IMR-90 (cell line): Measurements from ENCODE around the gene SIGLEC11. TPM values are rescaled to one million over a fixed set of nuclear protein-coding genes. Genes with fewer than 3 reads are reported as not detected.

Experiments used
- ATAC-seq: fragments of 200-7000 bp; cut with Tn5 transposase; 2 replicates; pipeline ENCODE4 v1.9.1; 2020; ENCODE audit warnings: low read depth, mild to moderate bottlenecking, moderate library complexity
- BruUV-seq: library from RNA; stranded (reverse); fragments of 400-500 nt; replicated peaks from 2 replicates; lab custom pipeline; 2021; lab: Mats Ljungman, UMichigan
- CTCF ChIA-PET: fragments of 300-600 bp; formaldehyde crosslinking; extraction: SDS; loops from one replicate; lab custom pipeline; 2021; ENCODE audit warnings: antibody characterized with exemption; lab: Yijun Ruan, JAX
- POLR2A ChIA-PET: fragments of 300-600 bp; sonication (Branson Sonifier 250); formaldehyde crosslinking; loops from one replicate; lab custom pipeline; 2022; ENCODE audit warnings: antibody characterized with exemption; ENCODE audit not compliant: unreplicated experiment; lab: Charles Lee
- DNase-seq: peaks from one replicate; pipeline ENCODE4 v3.0.0; 2013
- H2AFZ ChIP-seq: replicated peaks from 2 replicates; pipeline ENCODE3; 2013; ENCODE audit warnings: low read length, mild to moderate bottlenecking; ENCODE audit not compliant: poor library complexity
- H2AK5ac ChIP-seq: 2 replicates; pipeline ENCODE4 v1.6.1; 2013; ENCODE audit warnings: low read depth, low read length, inconsistent platforms
- H2AK9ac ChIP-seq: replicated peaks from 2 replicates; pipeline ENCODE3; 2013; ENCODE audit warnings: mild to moderate bottlenecking, low read depth, low read length, moderate library complexity; ENCODE audit not compliant: poor library complexity
- H2BK120ac ChIP-seq: 2 replicates; pipeline ENCODE4 v1.6.1; 2013; ENCODE audit warnings: low read depth, low read length, inconsistent platforms
- H2BK15ac ChIP-seq: 3 replicates; pipeline ENCODE4 v1.6.1; 2013; ENCODE audit warnings: low read depth, low read length, inconsistent platforms
- H2BK20ac ChIP-seq: 2 replicates; pipeline ENCODE4 v1.6.1; 2013; ENCODE audit warnings: low read depth, mild to moderate bottlenecking, inconsistent platforms, low read length, moderate library complexity
- H2BK5ac ChIP-seq: 2 replicates; pipeline ENCODE4 v1.6.1; 2013; ENCODE audit warnings: mild to moderate bottlenecking, low read depth, low read length, inconsistent platforms; ENCODE audit not compliant: poor library complexity, severe bottlenecking
- H3K14ac ChIP-seq: replicated peaks from 2 replicates; pipeline ENCODE4 v1.6.1; 2013; ENCODE audit warnings: low read depth, low read length, inconsistent platforms
- H3K18ac ChIP-seq: 2 replicates; pipeline ENCODE4 v1.6.1; 2013; ENCODE audit warnings: low read depth, low read length, control low read depth
- H3K23ac ChIP-seq: 2 replicates; pipeline ENCODE4 v1.6.1; 2013; ENCODE audit warnings: low read depth, low read length, inconsistent platforms
- H3K27ac ChIP-seq: 2 replicates; pipeline ENCODE4 v1.5.1; 2013; ENCODE audit warnings: mild to moderate bottlenecking, control low read depth, low read length; ENCODE audit not compliant: insufficient read depth
- H3K27me3 ChIP-seq: 2 replicates; pipeline ENCODE4 v1.6.1; 2013; ENCODE audit warnings: low read length; ENCODE audit not compliant: control insufficient read depth, insufficient read depth
- H3K36me3 ChIP-seq: 2 replicates; pipeline ENCODE4 v1.6.1; 2013; ENCODE audit warnings: low read length, mixed read lengths; ENCODE audit not compliant: control insufficient read depth, insufficient read depth
- H3K4ac ChIP-seq: 2 replicates; pipeline ENCODE4 v1.6.1; 2013; ENCODE audit warnings: low read depth, low read length, inconsistent platforms
- H3K4me1 ChIP-seq: 2 replicates; pipeline ENCODE4 v1.6.1; 2013; ENCODE audit warnings: low read length, mixed read lengths; ENCODE audit not compliant: control insufficient read depth, insufficient read depth
- H3K4me2 ChIP-seq: 2 replicates; pipeline ENCODE4 v1.6.1; 2013; ENCODE audit warnings: low read depth, mild to moderate bottlenecking, control low read depth, low read length, moderate library complexity
- H3K4me3 ChIP-seq: 2 replicates; pipeline ENCODE4 v1.5.1; 2013; ENCODE audit warnings: low read depth, mild to moderate bottlenecking, control low read depth, low read length, moderate library complexity; ENCODE audit not compliant: insufficient read depth
- H3K56ac ChIP-seq: 2 replicates; pipeline ENCODE4 v1.6.1; 2013; ENCODE audit warnings: low read length, inconsistent platforms; ENCODE audit not compliant: insufficient read depth; ENCODE audit errors: extremely low read depth
- H3K79me1 ChIP-seq, 2 experiments: 2 replicates each; pipeline ENCODE4 v1.6.1; 2013; ENCODE audit warnings: low read length in 2 of 2, inconsistent platforms in 1 of 2, low read depth in 1 of 2
- H3K9ac ChIP-seq: 2 replicates; pipeline ENCODE4 v1.6.1; 2013; ENCODE audit warnings: low read depth, low read length, control low read depth
- H3K9me1 ChIP-seq: 2 replicates; pipeline ENCODE4 v1.6.1; 2013; ENCODE audit warnings: low read length, inconsistent platforms; ENCODE audit not compliant: insufficient read depth
- H3K9me3 ChIP-seq: 2 replicates; pipeline ENCODE4 v1.6.1; 2013; ENCODE audit warnings: low read length; ENCODE audit not compliant: control insufficient read depth, insufficient read depth
- H4K20me1 ChIP-seq: 2 replicates; pipeline ENCODE4 v1.6.1; 2013; ENCODE audit warnings: low read length, inconsistent platforms; ENCODE audit not compliant: insufficient read depth
- H4K5ac ChIP-seq: 2 replicates; pipeline ENCODE4 v1.6.1; 2013; ENCODE audit warnings: mild to moderate bottlenecking, low read depth, low read length, control low read depth
- H4K8ac ChIP-seq, 2 experiments: 2 replicates each; pipeline ENCODE4 v1.6.1; 2013; ENCODE audit warnings: low read depth in 2 of 2, low read length in 2 of 2, control low read depth in 1 of 2, inconsistent platforms in 1 of 2
- H4K91ac ChIP-seq: 2 replicates; pipeline ENCODE4 v1.6.1; 2013; ENCODE audit warnings: low read depth, low read length, inconsistent platforms; ENCODE audit not compliant: insufficient read depth
- WGBS, 2 experiments: methylation state at CpG; one replicate each; pipeline versions ENCODE4 v1.1.5 to v1.1.7; 2013; ENCODE audit warnings: missing lambda C conversion rate in 2 of 2; ENCODE audit not compliant: insufficient read length in 1 of 2; ENCODE audit errors: extremely low coverage in 2 of 2; 5-methylcytosine and 5-hydroxymethylcytosine counted together
- dilution Hi-C: fragments of 300-500 bp; cut with HindIII; formaldehyde crosslinking; loops from one replicate; pipeline ENCODE4 v1.14.3; 2018; ENCODE audit warnings: low sequenced_read_pairs; ENCODE audit not compliant: unreplicated experiment
- in situ Hi-C: fragments of 300-500 bp; cut with MboI; formaldehyde crosslinking; loops from 3 replicates; pipeline ENCODE4 v1.14.3; 2019; ENCODE audit warnings: low sequenced_read_pairs, inconsistent platforms, mixed read lengths
- intact Hi-C: fragments of 100-400 bp; cut with micrococcal nuclease; formaldehyde crosslinking; loops from 2 replicates; pipeline ENCODE4 v1.10.0; 2022
- polyA plus RNA-seq, 3 experiments: library from polyadenylated mRNA; depleted of rRNA; stranded (reverse); fragments of >200 nt; gene quantifications; 2 replicates each; pipeline ENCODE4 v1.2.3, GENCODE V29; 2012; ENCODE audit warnings: low replicate concordance in 1 of 3
- total RNA-seq: library from RNA; depleted of rRNA; stranded (reverse); fragments of >200 nt; gene quantifications from 2 replicates; pipeline ENCODE4 v1.2.3, GENCODE V29; 2012
- TF ChIP-seq, protein P1 (sequence below): fragments of 150-350 bp; IDR thresholded peaks from 2 replicates; pipeline ENCODE4 v1.6.1; 2016; ENCODE audit warnings: low read depth, mild to moderate bottlenecking, low read length, moderate library complexity, borderline replicate concordance

The SIGLEC11 gene
- total and polyA plus RNA-seq, 2 of the 4 experiments (the other 2 are of a cell fraction) = not detected

DNA sequence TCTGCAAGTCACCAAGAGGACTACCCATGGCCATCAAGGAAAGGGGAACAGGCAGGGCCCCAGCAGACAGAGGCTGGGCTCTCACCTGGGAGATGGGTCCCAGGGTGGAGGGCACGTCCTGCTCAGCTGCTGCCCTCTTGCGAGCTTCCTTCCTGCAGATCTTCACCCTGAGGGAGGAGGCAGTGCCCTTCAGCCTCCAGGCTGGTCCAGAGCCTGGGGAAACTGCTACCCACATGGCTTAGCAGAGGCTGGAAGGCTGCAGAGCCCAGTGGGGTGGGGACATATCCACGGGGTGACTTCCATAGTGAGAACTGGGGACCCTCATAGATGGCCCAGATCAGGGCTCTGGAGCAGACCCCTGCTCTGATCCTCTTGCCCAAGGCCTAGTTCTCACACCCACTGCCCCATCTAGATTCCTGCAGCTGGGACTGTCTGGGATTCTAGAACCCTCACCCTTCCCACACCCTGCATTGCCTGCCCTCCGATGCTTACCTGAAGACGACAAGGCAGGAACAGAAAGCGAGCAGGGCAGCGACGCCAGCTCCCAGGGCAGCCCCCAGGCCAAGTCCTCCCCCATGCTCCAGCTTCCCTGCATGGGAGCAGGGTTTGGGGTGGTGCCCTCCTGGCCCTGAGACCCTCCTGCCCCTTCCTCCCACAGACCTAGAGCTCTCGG, 9.0 kb downstream of the SIGLEC11 start:
- ATAC-seq = no peak
- Histone ChIP-seq H3K4me3 (no peak overlapping the region), H2AK5ac (no peak overlapping the region), H4K91ac (no peak overlapping the region), H3K56ac (no peak overlapping the region), H2BK20ac (no peak overlapping the region), H3K4me1 (no peaks in the 10 kb centered on the region), H3K4me2 (no peak overlapping the region), H3K23ac (no peak overlapping the region), H3K14ac (no peak overlapping the region), H3K36me3 (no peaks in the 10 kb centered on the region), H4K20me1 (no peaks in the 10 kb centered on the region), H3K9me1 (no peaks in the 10 kb centered on the region), H3K27me3 (peaks cover 11% of the 10 kb centered on the region), H2BK5ac (no peak overlapping the region), H3K18ac (no peak overlapping the region), H2BK120ac (no peak overlapping the region), H3K4ac (no peak overlapping the region), H4K8ac (no peak overlapping the region), H2AFZ (no peak overlapping the region), H3K9ac (no peak overlapping the region), H4K5ac (no peak overlapping the region), H3K27ac (no peak overlapping the region), H2BK15ac (no peak overlapping the region), H3K9me3 (no peaks in the 10 kb centered on the region), H2AK9ac (no peak overlapping the region), H3K79me1 (no peaks in the 10 kb centered on the region)
- no peak for DNase-seq
- ChIA-PET CTCF (no interaction called here), POLR2A (no interaction called here)
- dilution Hi-C loops (no loop called here), intact Hi-C loops (no loop called here), in situ Hi-C loops (no loop called here)
- no TSS peak for BruUV-seq
- no CpG with 5 or more reads among the region's 9 CpGs for whole genome bisulfite sequencing, 2 experiments
- TF ChIP-seq, protein P1, sequence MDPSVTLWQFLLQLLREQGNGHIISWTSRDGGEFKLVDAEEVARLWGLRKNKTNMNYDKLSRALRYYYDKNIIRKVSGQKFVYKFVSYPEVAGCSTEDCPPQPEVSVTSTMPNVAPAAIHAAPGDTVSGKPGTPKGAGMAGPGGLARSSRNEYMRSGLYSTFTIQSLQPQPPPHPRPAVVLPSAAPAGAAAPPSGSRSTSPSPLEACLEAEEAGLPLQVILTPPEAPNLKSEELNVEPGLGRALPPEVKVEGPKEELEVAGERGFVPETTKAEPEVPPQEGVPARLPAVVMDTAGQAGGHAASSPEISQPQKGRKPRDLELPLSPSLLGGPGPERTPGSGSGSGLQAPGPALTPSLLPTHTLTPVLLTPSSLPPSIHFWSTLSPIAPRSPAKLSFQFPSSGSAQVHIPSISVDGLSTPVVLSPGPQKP = no peak
